Activated CD4-positive, alpha-beta memory T cell treated with anti-CD3 and anti-CD28 coated beads, Interleukin-2, amount 10 ng/mL, durations not matched to agents 7 days and 5 days (primary cell): ENCODE measurements around the gene CHN2. TPM values are rescaled to one million over a fixed set of nuclear protein-coding genes. Genes with fewer than 3 reads are reported as not detected.

Source experiments
- CTCF ChIA-PET: fragments of 350-600 bp; sonication (Branson Sonifier 250); formaldehyde crosslinking; loops from one replicate; lab custom pipeline; 2021; ENCODE audit warnings: antibody characterized with exemption, inconsistent platforms; lab: Charles Lee
- POLR2A ChIA-PET: fragments of 350-600 bp; sonication (Branson Sonifier 250); formaldehyde crosslinking; loops from one replicate; lab custom pipeline; 2021; ENCODE audit warnings: antibody characterized with exemption; lab: Charles Lee
- DNase-seq: peaks from one replicate; pipeline ENCODE4 v3.0.0-alpha.2; 2020
- H3K27ac Mint-ChIP-seq: one replicate; pipeline ENCODE4 v1.8.0; 2021; ENCODE audit warnings: mild to moderate bottlenecking, mixed read lengths
- H3K27me3 Mint-ChIP-seq: one replicate; pipeline ENCODE4 v1.8.0; 2021; ENCODE audit warnings: mixed read lengths
- H3K36me3 Mint-ChIP-seq: one replicate; pipeline ENCODE4 v1.8.0; 2021; ENCODE audit warnings: low read depth, mixed read lengths
- H3K4me1 Mint-ChIP-seq: one replicate; pipeline ENCODE4 v1.8.0; 2021; ENCODE audit warnings: mixed read lengths
- H3K4me3 Mint-ChIP-seq: one replicate; pipeline ENCODE4 v1.8.0; 2021; ENCODE audit warnings: mild to moderate bottlenecking, mixed read lengths
- H3K9me3 Mint-ChIP-seq: one replicate; pipeline ENCODE4 v1.8.0; 2021; ENCODE audit warnings: mixed read lengths
- total RNA-seq, 2 experiments: library from RNA; stranded (reverse); gene quantifications; one replicate each; pipeline ENCODE4 v1.2.3, GENCODE V29; 2021

The CHN2 gene
- total RNA-seq, 2 experiments from 2014 or later: 6.8 to 7.4 TPM

GRCh38 chr7:29458933-29459332, 264.4 kb downstream of the CHN2 start:
- CTCF ChIA-PET: no interaction called here
- POLR2A ChIA-PET: no interaction called here
- Mint-ChIP-seq H3K4me3 (no peak overlapping the region), H3K9me3 (no peaks in the 10 kb centered on the region), H3K27ac (no peak overlapping the region), H3K27me3 (no peaks in the 10 kb centered on the region), H3K4me1 (no peaks in the 10 kb centered on the region), H3K36me3 (no peaks in the 10 kb centered on the region)
- DNase-seq: no peak

GRCh38 chr7:29459589-29459988, 265.0 kb downstream of the CHN2 start:
- CTCF ChIA-PET: no interaction called here
- Mint-ChIP-seq H3K4me1 (no peaks in the 10 kb centered on the region), H3K9me3 (no peaks in the 10 kb centered on the region), H3K36me3 (no peaks in the 10 kb centered on the region), H3K27me3 (no peaks in the 10 kb centered on the region), H3K4me3 (no peak overlapping the region), H3K27ac (no peak overlapping the region)
- DNase-seq: no peak
- POLR2A ChIA-PET: no interaction called here

GRCh38 chr7:29461996-29462395, 267.4 kb downstream of the CHN2 start:
- CTCF ChIA-PET: no interaction called here
- no peaks in the 10 kb centered on the region for H3K27me3 Mint-ChIP-seq
- POLR2A ChIA-PET: no interaction called here

GRCh38 chr7:29463504-29464158, 269.1 kb downstream of the CHN2 start:
- no peaks in the 10 kb centered on the region for H3K9me3 Mint-ChIP-seq
- no peak for DNase-seq
- H3K4me1 Mint-ChIP-seq: no peaks in the 10 kb centered on the region
- CTCF ChIA-PET: no interaction called here
- H3K27ac Mint-ChIP-seq: no peak overlapping the region
- no peak overlapping the region for H3K4me3 Mint-ChIP-seq
- H3K36me3 Mint-ChIP-seq: no peaks in the 10 kb centered on the region
- H3K27me3 Mint-ChIP-seq: no peaks in the 10 kb centered on the region
- POLR2A ChIA-PET: no interaction called here

More at GRCh38 chr7:29461996-29462395, 267.4 kb downstream of the CHN2 start:
- Mint-ChIP-seq H3K4me1 (no peaks in the 10 kb centered on the region), H3K36me3 (no peaks in the 10 kb centered on the region), H3K27ac (no peak overlapping the region), H3K9me3 (no peaks in the 10 kb centered on the region), H3K4me3 (no peak overlapping the region)
- no peak for DNase-seq

- H3K36me3 Mint-ChIP-seq: no peaks in the 10 kb centered on the region
- H3K27me3 Mint-ChIP-seq: no peaks in the 10 kb centered on the region
- H3K4me3 Mint-ChIP-seq: no peak overlapping the region
- H3K9me3 Mint-ChIP-seq: no peaks in the 10 kb centered on the region
- ChIA-PET POLR2A (no interaction called here), CTCF (no interaction called here)
- DNase-seq: no peak
- H3K4me1 Mint-ChIP-seq: no peaks in the 10 kb centered on the region
- no peak overlapping the region for H3K27ac Mint-ChIP-seq
Measured at GRCh38 chr7:29464753-29465152, 270.2 kb downstream of the CHN2 start.

GRCh38 chr7:29467193-29467926, 272.8 kb downstream of the CHN2 start:
- POLR2A ChIA-PET: no interaction called here
- Mint-ChIP-seq H3K36me3 (no peaks in the 10 kb centered on the region), H3K27me3 (no peaks in the 10 kb centered on the region), H3K27ac (no peak overlapping the region), H3K4me1 (no peaks in the 10 kb centered on the region), H3K9me3 (no peaks in the 10 kb centered on the region), H3K4me3 (no peak overlapping the region)
- no peak for DNase-seq
- CTCF ChIA-PET: no interaction called here

- no peaks in the 10 kb centered on the region for H3K36me3 Mint-ChIP-seq
- CTCF ChIA-PET: no interaction called here
- no peaks in the 10 kb centered on the region for H3K27me3 Mint-ChIP-seq
- POLR2A ChIA-PET: no interaction called here
- no peak overlapping the region for H3K4me3 Mint-ChIP-seq
- no peaks in the 10 kb centered on the region for H3K9me3 Mint-ChIP-seq
- H3K4me1 Mint-ChIP-seq: no peaks in the 10 kb centered on the region
- no peak overlapping the region for H3K27ac Mint-ChIP-seq
- no peak for DNase-seq
Measured at GRCh38 chr7:29468196-29468595, 273.6 kb downstream of the CHN2 start.

- ChIA-PET POLR2A (no interaction called here), CTCF (no interaction called here)
- no peaks in the 10 kb centered on the region for H3K27me3 Mint-ChIP-seq
- H3K4me3 Mint-ChIP-seq: no peak overlapping the region
- no peak for DNase-seq
- H3K36me3 Mint-ChIP-seq: no peaks in the 10 kb centered on the region
- no peaks in the 10 kb centered on the region for H3K9me3 Mint-ChIP-seq
- H3K27ac Mint-ChIP-seq: no peak overlapping the region
- H3K4me1 Mint-ChIP-seq: no peaks in the 10 kb centered on the region
Measured at GRCh38 chr7:29469281-29469680, 274.7 kb downstream of the CHN2 start.

- Mint-ChIP-seq H3K27ac (no peak overlapping the region), H3K9me3 (no peaks in the 10 kb centered on the region), H3K36me3 (no peaks in the 10 kb centered on the region), H3K4me1 (no peaks in the 10 kb centered on the region), H3K27me3 (no peaks in the 10 kb centered on the region), H3K4me3 (no peak overlapping the region)
- ChIA-PET CTCF (no interaction called here), POLR2A (no interaction called here)
- no peak for DNase-seq
Measured at GRCh38 chr7:29469976-29470557, 275.5 kb downstream of the CHN2 start.

GRCh38 chr7:29471444-29472138, 277.0 kb downstream of the CHN2 start:
- no peaks in the 10 kb centered on the region for H3K4me1 Mint-ChIP-seq
- H3K27me3 Mint-ChIP-seq: no peaks in the 10 kb centered on the region
- DNase-seq: no peak
- H3K27ac Mint-ChIP-seq: no peak overlapping the region
- CTCF ChIA-PET: no interaction called here
- H3K36me3 Mint-ChIP-seq: no peaks in the 10 kb centered on the region
- no peak overlapping the region for H3K4me3 Mint-ChIP-seq
- POLR2A ChIA-PET: no interaction called here
- H3K9me3 Mint-ChIP-seq: no peaks in the 10 kb centered on the region

GRCh38 chr7:29476916-29477315, 282.3 kb downstream of the CHN2 start:
- DNase-seq: no peak
- Mint-ChIP-seq H3K36me3 (no peaks in the 10 kb centered on the region), H3K27me3 (no peaks in the 10 kb centered on the region), H3K27ac (no peak overlapping the region), H3K4me3 (no peak overlapping the region), H3K4me1 (no peaks in the 10 kb centered on the region), H3K9me3 (no peaks in the 10 kb centered on the region)
- CTCF ChIA-PET: no interaction called here
- POLR2A ChIA-PET: no interaction called here

- no peak for DNase-seq
- POLR2A ChIA-PET: no interaction called here
- no peak overlapping the region for H3K27ac Mint-ChIP-seq
- H3K9me3 Mint-ChIP-seq: no peaks in the 10 kb centered on the region
- H3K36me3 Mint-ChIP-seq: no peaks in the 10 kb centered on the region
- H3K4me1 Mint-ChIP-seq: no peaks in the 10 kb centered on the region
- no peaks in the 10 kb centered on the region for H3K27me3 Mint-ChIP-seq
- CTCF ChIA-PET: no interaction called here
- H3K4me3 Mint-ChIP-seq: no peak overlapping the region
Measured at GRCh38 chr7:29478226-29478625, 283.7 kb downstream of the CHN2 start.

- H3K27ac Mint-ChIP-seq: no peak overlapping the region
- H3K36me3 Mint-ChIP-seq: no peaks in the 10 kb centered on the region
- CTCF ChIA-PET: no interaction called here
- H3K27me3 Mint-ChIP-seq: no peaks in the 10 kb centered on the region
- H3K4me3 Mint-ChIP-seq: no peak overlapping the region
- no peak for DNase-seq
- POLR2A ChIA-PET: no interaction called here
- no peaks in the 10 kb centered on the region for H3K4me1 Mint-ChIP-seq
- H3K9me3 Mint-ChIP-seq: no peaks in the 10 kb centered on the region
Measured at GRCh38 chr7:29478687-29479240, 284.2 kb downstream of the CHN2 start.
